GM12878 (cell line): Measurements from ENCODE around the gene TMEM38B. TPM values are rescaled to one million over a fixed set of nuclear protein-coding genes. Genes with fewer than 3 reads are reported as not detected.
A peak's percentile ranks its signal among the peaks of the same experiment; 100 is the strongest.

Source experiments
- ATAC-seq: fragments of 200-7000 bp; cut with Tn5 transposase; 3 replicates; pipeline ENCODE4 v1.9.1; 2020; ENCODE audit warnings: mild to moderate bottlenecking, moderate library complexity
- Bru-seq: library from RNA; stranded (reverse); fragments of 400-500 nt; gene quantifications from one replicate; lab custom pipeline; 2021; lab: Mats Ljungman, UMichigan
- BruChase-seq, 2 experiments: library from RNA; stranded (reverse); fragments of 400-500 nt; gene quantifications; one replicate each; lab custom pipeline; 2021; lab: Mats Ljungman, UMichigan
- BruUV-seq: library from RNA; stranded (reverse); fragments of 400-500 nt; replicated peaks from 2 replicates; lab custom pipeline; 2021; lab: Mats Ljungman, UMichigan
- CTCF ChIA-PET: fragments of 300-600 bp; sonication (Branson Sonifier 250); formaldehyde crosslinking; extraction: SDS; loops from one replicate; lab custom pipeline; 2021; ENCODE audit warnings: inconsistent platforms; lab: Yijun Ruan, JAX
- POLR2A ChIA-PET: fragments of 350-600 bp; formaldehyde crosslinking; extraction: SDS; loops from one replicate; lab custom pipeline; 2021; ENCODE audit warnings: inconsistent platforms; lab: Charles Lee
- RAD21 ChIA-PET: fragments of 300-600 bp; sonication (Branson Sonifier 250); formaldehyde crosslinking; loops from one replicate; lab custom pipeline; 2023; ENCODE audit warnings: antibody characterized with exemption; ENCODE audit not compliant: unreplicated experiment; lab: Charles Lee
- SMC1A ChIA-PET: fragments of 300-600 bp; sonication (Branson Sonifier 250); formaldehyde crosslinking; loops from one replicate; lab custom pipeline; 2023; ENCODE audit not compliant: unreplicated experiment, uncharacterized antibody; lab: Charles Lee
- DNase-seq: peaks from one replicate; pipeline ENCODE4 v3.0.0-alpha.2; 2011; ENCODE audit warnings: low read depth, low spot score
- FAIRE-seq: peaks from 3 replicates; lab custom pipeline; 2011; peaks lifted over from hg19 to GRCh38; lab: Jason Lieb, UNC
- H2AFZ ChIP-seq: 2 replicates; pipeline ENCODE4 v1.6.0; 2011; ENCODE audit warnings: low read depth, low read length, control low read depth; ENCODE audit not compliant: control insufficient read depth
- H3K27ac ChIP-seq: 2 replicates; pipeline ENCODE4 v1.5.1; 2011; ENCODE audit warnings: control low read depth; ENCODE audit not compliant: control insufficient read depth, insufficient read depth
- H3K27me3 ChIP-seq, 2 experiments: replicated peaks in 1 of 2; 2 replicates each; pipeline versions ENCODE4 v1.6.0 to v1.6.1; 2011; ENCODE audit warnings: low read length in 1 of 2; ENCODE audit not compliant: control insufficient read depth in 2 of 2, insufficient read depth in 2 of 2
- H3K36me3 ChIP-seq, 2 experiments: 2 replicates each; pipeline ENCODE4 v1.5.1; 2011; ENCODE audit warnings: low read length in 1 of 2; ENCODE audit not compliant: control insufficient read depth in 2 of 2, insufficient read depth in 2 of 2
- H3K4me1 ChIP-seq: 2 replicates; pipeline ENCODE4 v1.6.1; 2011; ENCODE audit warnings: mild to moderate bottlenecking, low read length, moderate library complexity, mixed read lengths; ENCODE audit not compliant: control insufficient read depth, insufficient read depth
- H3K4me2 ChIP-seq: 2 replicates; pipeline ENCODE4 v1.6.0; 2011; ENCODE audit warnings: control low read depth; ENCODE audit not compliant: control insufficient read depth, insufficient read depth
- H3K4me3 ChIP-seq: fragments of 200-600 bp; sonication (generic); 2 replicates; pipeline ENCODE4 v1.5.1; 2016
- H3K79me2 ChIP-seq: 2 replicates; pipeline ENCODE4 v1.6.0; 2011; ENCODE audit warnings: low read length; ENCODE audit not compliant: control insufficient read depth, insufficient read depth
- H3K9ac ChIP-seq: 2 replicates; pipeline ENCODE4 v1.8.0; 2011; ENCODE audit warnings: low read length, control low read depth, mixed read lengths; ENCODE audit not compliant: control insufficient read depth, insufficient read depth
- H3K9me3 ChIP-seq: replicated peaks from 3 replicates; pipeline ENCODE4 v1.5.1; 2011; ENCODE audit warnings: mild to moderate bottlenecking, low read length; ENCODE audit not compliant: control insufficient read depth, insufficient read depth
- H4K20me1 ChIP-seq: 2 replicates; pipeline ENCODE4 v1.6.0; 2011; ENCODE audit not compliant: control insufficient read depth, insufficient read depth
- BACH1 ChIP-seq: fragments of 450-650 bp; IDR thresholded peaks from 2 replicates; pipeline ENCODE4 v1.6.1; 2017; ENCODE audit warnings: mild to moderate bottlenecking, borderline replicate concordance
- CREM ChIP-seq: IDR thresholded peaks from 2 replicates; pipeline ENCODE4 v1.6.1; 2014; ENCODE audit warnings: antibody characterized with exemption, low read depth
- EP300 ChIP-seq, 2 experiments: fragments of 150-350 bp in 1 of 2; IDR thresholded peaks; 2 replicates each; pipeline ENCODE4 v1.6.1; 2011 to 2012; ENCODE audit warnings: low read depth in 2 of 2, low read length in 2 of 2, borderline replicate concordance in 1 of 2, improper control_type of control experiment in 1 of 2, inconsistent platforms in 1 of 2; ENCODE audit not compliant: control insufficient read depth in 1 of 2
- FOS ChIP-seq: IDR thresholded peaks from 3 replicates; pipeline ENCODE4 v1.6.1; 2011; ENCODE audit warnings: borderline replicate concordance; ENCODE audit not compliant: insufficient read length; ENCODE audit errors: extremely low read depth
- MXI1 ChIP-seq: fragments of 150-350 bp; IDR thresholded peaks from 2 replicates; pipeline ENCODE4 v1.6.1; 2011; ENCODE audit warnings: low read depth, mild to moderate bottlenecking, inconsistent platforms, low read length, improper control_type of control experiment
- NKRF ChIP-seq: fragments of 450-650 bp; conservative IDR thresholded peaks from 2 replicates; pipeline ENCODE4 v1.6.1; 2017; ENCODE audit warnings: mild to moderate bottlenecking, moderate library complexity
- POLR2A ChIP-seq: IDR thresholded peaks from 2 replicates; pipeline ENCODE4 v1.6.1; 2011; ENCODE audit warnings: low read depth, mild to moderate bottlenecking, low read length
- RB1 ChIP-seq: fragments of 450-650 bp; formaldehyde crosslinking; IDR thresholded peaks from 2 replicates; pipeline ENCODE4 v1.6.1; 2017; ENCODE audit warnings: mild to moderate bottlenecking, borderline replicate concordance
- RELA ChIP-seq: fragments of 450-650 bp; IDR thresholded peaks from 2 replicates; pipeline ENCODE4 v1.8.0; 2014; ENCODE audit warnings: borderline replicate concordance; ENCODE audit not compliant: partially characterized antibody
- SMARCA5 ChIP-seq: fragments of 450-650 bp; IDR thresholded peaks from 2 replicates; pipeline ENCODE4 v1.6.1; 2017; ENCODE audit warnings: mild to moderate bottlenecking
- TCF3 ChIP-seq: IDR thresholded peaks from 2 replicates; pipeline ENCODE4 v1.6.1; 2012; ENCODE audit warnings: low read depth, mild to moderate bottlenecking, low read length, borderline replicate concordance; ENCODE audit not compliant: insufficient read depth
- WGBS: methylation state at CpG from one replicate; pipeline ENCODE4 v1.1.6; 2016; ENCODE audit warnings: low lambda C conversion rate; ENCODE audit not compliant: insufficient replicate concordance, insufficient coverage; ENCODE audit errors: missing lambda C conversion rate; 5-methylcytosine and 5-hydroxymethylcytosine counted together
- in situ Hi-C: fragments of 300-500 bp; cut with MboI; formaldehyde crosslinking; loops from 9 replicates; pipeline ENCODE4 v1.14.3; 2018; ENCODE audit warnings: mixed read lengths
- intact Hi-C: fragments of 100-400 bp; cut with micrococcal nuclease; formaldehyde crosslinking; loops from one replicate; pipeline ENCODE4 v1.14.2; 2022; ENCODE audit not compliant: unreplicated experiment
- long read RNA-seq, 2 experiments: library from polyadenylated mRNA; unstranded; transcript quantifications; one replicate each; pipeline ENCODE4 v2.0.0, GENCODE V29; 2019 to 2020
- polyA minus RNA-seq, 3 experiments: library from RNA; depleted of rRNA, polyadenylated mRNA; stranded (reverse); fragments of >200 nt; gene quantifications; 2 replicates each; pipeline ENCODE4 v1.2.3, GENCODE V29; 2011
- polyA plus RNA-seq, 11 experiments: library from polyadenylated mRNA; depleted of rRNA in 4 of 11; unstranded in 6 of 11; stranded (reverse) in 5 of 11; fragments of >200 nt; fragmentation: Nextera tagmentation in 4 of 11; fragmentation: Illumina TruSeq in 1 of 11; extraction: Ambion mirVana in 4 of 11; extraction: Trizol in 1 of 11; gene quantifications; 1 replicate in 1 of 11; 2 replicates in 10 of 11; pipeline versions ENCODE4 v1.2.1 to v1.2.3, GENCODE V29; 2011 to 2016; ENCODE audit warnings: inconsistent platforms in 2 of 11, missing spikeins in 2 of 11, low read depth in 1 of 11
- total RNA-seq, 4 experiments: library from RNA; depleted of rRNA in 3 of 4; stranded (reverse); fragments of >200 nt in 3 of 4; fragmentation: Illumina TruSeq in 1 of 4; extraction: Trizol in 1 of 4; gene quantifications; 2 replicates each; pipeline versions ENCODE4 v1.2.1 to v1.2.3, GENCODE V29; 2013 to 2021
- TF ChIP-seq, protein P1 (sequence below): fragments of 450-650 bp; IDR thresholded peaks from 2 replicates; pipeline ENCODE4 v1.6.1; 2017; ENCODE audit warnings: mild to moderate bottlenecking, low read depth, inconsistent platforms; ENCODE audit not compliant: poor library complexity, severe bottlenecking

The TMEM38B gene, protein sequence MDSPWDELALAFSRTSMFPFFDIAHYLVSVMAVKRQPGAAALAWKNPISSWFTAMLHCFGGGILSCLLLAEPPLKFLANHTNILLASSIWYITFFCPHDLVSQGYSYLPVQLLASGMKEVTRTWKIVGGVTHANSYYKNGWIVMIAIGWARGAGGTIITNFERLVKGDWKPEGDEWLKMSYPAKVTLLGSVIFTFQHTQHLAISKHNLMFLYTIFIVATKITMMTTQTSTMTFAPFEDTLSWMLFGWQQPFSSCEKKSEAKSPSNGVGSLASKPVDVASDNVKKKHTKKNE
- total RNA-seq (2013; cell fraction: nucleolus; rRNA removed): 25.8 and 27.3 TPM in 2 replicates
- 9.5 and 14.2 TPM in 2 replicates for total RNA-seq (2014; rRNA removed)
- total RNA-seq (2014; rRNA removed; fragmentation: Illumina TruSeq; extraction: Trizol): 9.3 TPM in 2 replicates
- 14.9 and 18.3 TPM in 2 replicates for total RNA-seq (2021)
- polyA plus RNA-seq (2011; ENCODE audit: low read depth): 3.8 TPM
- polyA plus RNA-seq (2011; rRNA removed): 17.6 and 25.2 TPM in 2 replicates
- polyA plus RNA-seq (2011; cell fraction: cytosol; rRNA removed): 10.7 and 11.8 TPM in 2 replicates
- polyA plus RNA-seq (2011; cell fraction: nucleus; rRNA removed): 4.9 and 5.1 TPM in 2 replicates
- 6.6 and 7.6 TPM in 2 replicates for polyA plus RNA-seq (2012)
- polyA plus RNA-seq (2014; fragmentation: Illumina TruSeq; extraction: Trizol): 6.7 and 8.4 TPM in 2 replicates
- polyA plus RNA-seq (2014; fragmentation: Nextera tagmentation; extraction: Ambion mirVana): 10 to 100 TPM in 1 of 2 experiments, 1 to 10 TPM in 1; 9.9 to 15.4 TPM
- polyA plus RNA-seq (2014; rRNA removed): 7.3 and 10.6 TPM in 2 replicates
- 10 to 100 TPM; 14.7 to 22.5 TPM for polyA plus RNA-seq (2016; fragmentation: Nextera tagmentation; extraction: Ambion mirVana)
- 9.5 and 12.2 TPM in 2 replicates for polyA minus RNA-seq (2011; rRNA and poly(A)+ RNA removed)
- polyA minus RNA-seq (2011; cell fraction: cytosol; rRNA and poly(A)+ RNA removed): 2.7 and 9.2 TPM in 2 replicates
- 16.9 and 22.3 TPM in 2 replicates for polyA minus RNA-seq (2011; cell fraction: nucleus; rRNA and poly(A)+ RNA removed)
- percentile 76 among the genes with signal in this experiment for Bru-seq, nascent RNA
- BruChase-seq, experiment 1, labeled RNA remaining after a 6-hour chase: percentile 75 among the genes with signal in this experiment
- percentile 77 among the genes with signal in this experiment for BruChase-seq, experiment 2, labeled RNA remaining after a 2-hour chase
- long read RNA-seq, experiment 1, transcript TMEM38B-202 (6 exons, 3,525 nt): major isoform, 15 of 21 reads
- long read RNA-seq, experiment 1, partial matches to known transcripts: 0 of 21 reads
- long read RNA-seq, experiment 1, other reads (novel, unspliced or antisense): 6 of 21 reads
- long read RNA-seq, experiment 2, transcript TMEM38B-202 (6 exons, 3,525 nt): major isoform, 161 of 202 reads
- long read RNA-seq, experiment 2, partial matches to known transcripts: 12 of 202 reads
- long read RNA-seq, experiment 2, other reads (novel, unspliced or antisense): 28 of 202 reads

- H3K4me1 ChIP-seq: peaks cover 3% of the 10 kb centered on the region; the same call in 1 of the 2 replicates
- CTCF ChIA-PET: interaction anchor here (0.8 to 3.7 kb wide), 13 partner anchors 8 to 246 kb away, joined by 3 to 24 read pairs (median 3); partner anchors contain the start of gene TAL2
- SMC1A ChIA-PET: interaction anchor here (0.5 to 2.2 kb wide), 10 partner anchors 14 to 1109 kb away, joined by 3 to 8 read pairs (median 4); no protein-coding TSS in a partner anchor
- H3K79me2 ChIP-seq: peaks cover 12% of the 10 kb centered on the region
- peak within 1 kb of the TSS; percentile 71 for H3K9ac ChIP-seq
- H3K4me3 ChIP-seq: peak within 1 kb of the TSS; percentile 78
- no peaks in the 10 kb centered on the region for H3K9me3 ChIP-seq
- in situ Hi-C loops: no loop called here
- peak; percentile 88 for ATAC-seq
- no peak for FAIRE-seq
- POLR2A ChIA-PET: interaction anchor here (0.6 to 2.0 kb wide), 3 partner anchors 14 to 137 kb away, joined by 3 to 6 read pairs (median 3); partner anchors contain the start of gene FKTN
- no peaks in the 10 kb centered on the region for H3K36me3 ChIP-seq
- peak within 1 kb of the TSS; percentile 13 for H3K27ac ChIP-seq
- no peak for DNase-seq
- intact Hi-C loops: loop anchor here (10.0 kb wide), 2 partner anchors 250 to 450 kb away; partner anchors contain the start of genes FSD1L and SLC44A1
- H3K27me3 ChIP-seq: 0 out of 4 replicates have a peak, but pooled peaks cover 0 to 3% of the 10 kb centered on the region in 2 experiments
- no TSS peak for BruUV-seq
- RAD21 ChIA-PET: interaction anchor here (1.0 to 3.3 kb wide), 8 partner anchors 14 to 442 kb away, joined by 3 to 18 read pairs (median 4); no protein-coding TSS in a partner anchor
- H2AFZ ChIP-seq: peak within 1 kb of the TSS; percentile 94
- H4K20me1 ChIP-seq: no peaks in the 10 kb centered on the region
- WGBS: 2% methylated on average over 50 of the region's 65 CpGs
- H3K4me2 ChIP-seq: peak within 1 kb of the TSS; percentile 93
- peak; percentile 71 for TF ChIP-seq POLR2A
- peak; percentile 64; the same call in 1 of the 2 replicates for TF ChIP-seq MXI1
- TF ChIP-seq CREM: 0 out of 2 replicates have a peak, but pooled peaks have one; percentile 11
- TF ChIP-seq NKRF: peak; percentile 37; the same call in 1 of the 2 replicates
- TF ChIP-seq, protein P1, sequence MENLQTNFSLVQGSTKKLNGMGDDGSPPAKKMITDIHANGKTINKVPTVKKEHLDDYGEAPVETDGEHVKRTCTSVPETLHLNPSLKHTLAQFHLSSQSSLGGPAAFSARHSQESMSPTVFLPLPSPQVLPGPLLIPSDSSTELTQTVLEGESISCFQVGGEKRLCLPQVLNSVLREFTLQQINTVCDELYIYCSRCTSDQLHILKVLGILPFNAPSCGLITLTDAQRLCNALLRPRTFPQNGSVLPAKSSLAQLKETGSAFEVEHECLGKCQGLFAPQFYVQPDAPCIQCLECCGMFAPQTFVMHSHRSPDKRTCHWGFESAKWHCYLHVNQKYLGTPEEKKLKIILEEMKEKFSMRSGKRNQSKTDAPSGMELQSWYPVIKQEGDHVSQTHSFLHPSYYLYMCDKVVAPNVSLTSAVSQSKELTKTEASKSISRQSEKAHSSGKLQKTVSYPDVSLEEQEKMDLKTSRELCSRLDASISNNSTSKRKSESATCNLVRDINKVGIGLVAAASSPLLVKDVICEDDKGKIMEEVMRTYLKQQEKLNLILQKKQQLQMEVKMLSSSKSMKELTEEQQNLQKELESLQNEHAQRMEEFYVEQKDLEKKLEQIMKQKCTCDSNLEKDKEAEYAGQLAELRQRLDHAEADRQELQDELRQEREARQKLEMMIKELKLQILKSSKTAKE: no peak
- TF ChIP-seq SMARCA5: 0 out of 2 replicates have a peak, but pooled peaks have one; percentile 54
- TF ChIP-seq EP300 (IDR thresholded peaks at IDR 0.05; ENCODE audit: borderline replicate concordance in 1 of 2, control insufficient read depth in 1 of 2, low read depth in 2 of 2, low read length in 2 of 2): no peak
- TF ChIP-seq RELA: no peak
- TF ChIP-seq RB1: 0 out of 2 replicates have a peak, but pooled peaks have one; percentile 53
- no peak for TF ChIP-seq TCF3
- no peak for TF ChIP-seq FOS
- peak; percentile 45; the same call in 1 of the 2 replicates for TF ChIP-seq BACH1
Observed at GRCh38 chr9:105694190-105694847, at the start of gene TMEM38B. TSS of gene TMEM38B (plus strand) at chr9:105694541. CDS start at chr9:105694661, 120 bp downstream.
